Spleen (tissue), 11 donors: ENCODE results near the gene TMEM30B. TPM values are rescaled to one million over a fixed set of nuclear protein-coding genes. Genes with fewer than 3 reads are reported as not detected.
A peak's percentile ranks its signal among the peaks of the same experiment; 100 is the strongest.

Source experiments
- DNase-seq: peaks from one replicate; pipeline ENCODE4 v3.0.0-alpha.2; 2020
- H3K27ac ChIP-seq, 8 donors: fragments of 200-600 bp; sonication (generic) in 7 of 8; 1 replicate in 4 of 8; 2 replicates in 4 of 8; pipeline versions ENCODE4 v1.5.0 to v1.8.0; 2016 to 2021; ENCODE audit warnings: inconsistent platforms in 4 of 8, mild to moderate bottlenecking in 4 of 8, moderate library complexity in 1 of 8
- H3K27me3 ChIP-seq, 7 donors: fragments of 200-600 bp; sonication (generic) in 6 of 7; replicated peaks in 1 of 7; 1 replicate in 4 of 7; 2 replicates in 3 of 7; pipeline versions ENCODE4 v1.5.0 to v1.8.0; 2016 to 2021; ENCODE audit warnings: inconsistent platforms in 3 of 7, mild to moderate bottlenecking in 1 of 7
- H3K36me3 ChIP-seq, 6 donors: fragments of 200-600 bp; sonication (generic) in 5 of 6; 1 replicate in 4 of 6; 2 replicates in 2 of 6; pipeline versions ENCODE4 v1.5.0 to v1.8.0; 2016 to 2021; ENCODE audit warnings: inconsistent platforms in 2 of 6
- H3K4me1 ChIP-seq, 6 donors: fragments of 200-600 bp; sonication (generic) in 5 of 6; 1 replicate in 3 of 6; 2 replicates in 3 of 6; pipeline versions ENCODE4 v1.5.0 to v1.8.0; 2016 to 2021; ENCODE audit warnings: inconsistent platforms in 3 of 6
- H3K4me3 ChIP-seq, 8 donors: fragments of 200-600 bp; sonication (generic) in 7 of 8; 1 replicate in 4 of 8; 2 replicates in 4 of 8; pipeline versions ENCODE4 v1.5.0 to v1.8.0; 2016 to 2021; ENCODE audit warnings: inconsistent platforms in 4 of 8, mild to moderate bottlenecking in 4 of 8, moderate library complexity in 2 of 8
- H3K9me3 ChIP-seq, 8 donors: fragments of 200-600 bp; sonication (generic) in 7 of 8; 1 replicate in 4 of 8; 2 replicates in 4 of 8; pipeline versions ENCODE4 v1.5.0 to v1.8.0; 2016 to 2021; ENCODE audit warnings: inconsistent platforms in 4 of 8
- CTCF ChIP-seq, 11 experiments: fragments of 200-600 bp in 7 of 11; fragments of 450-650 bp in 4 of 11; sonication (generic) in 4 of 11; IDR thresholded peaks in 8 of 11; conservative IDR thresholded peaks in 3 of 11; 1 replicate in 7 of 11; 2 replicates in 4 of 11; pipeline versions ENCODE4 v1.4.0 to v1.8.0; 2016 to 2021; ENCODE audit warnings: antibody characterized with exemption in 11 of 11, inconsistent platforms in 4 of 11, mild to moderate bottlenecking in 1 of 11
- POLR2A ChIP-seq, 3 donors: fragments of 450-650 bp; IDR thresholded peaks; one replicate each; pipeline ENCODE4 v1.5.1; 2017; ENCODE audit warnings: antibody characterized with exemption in 3 of 3, mild to moderate bottlenecking in 1 of 3
- POLR2AphosphoS5 ChIP-seq, 3 donors: sonication (generic); formaldehyde crosslinking; IDR thresholded peaks; one replicate each; pipeline ENCODE4 v1.5.1; 2017; ENCODE audit warnings: antibody characterized with exemption in 3 of 3
- WGBS, 5 donors: extraction: QIAGEN DNeasy Blood & Tissue Kit in 3 of 5; methylation state at CpG; one replicate each; pipeline versions ENCODE4 v1.1.5 to v1.1.7; 2013 to 2018; 5-methylcytosine and 5-hydroxymethylcytosine counted together
- intact Hi-C: fragments of 100-400 bp; cut with DNase I; formaldehyde crosslinking; loops from one replicate; pipeline ENCODE4 v1.15.0; 2023; ENCODE audit warnings: low total_unique reads
- polyA plus RNA-seq, 3 donors: library from polyadenylated mRNA; stranded (reverse); fragments of 200-250 nt; gene quantifications; one replicate each; pipeline ENCODE4 v1.2.1, GENCODE V29; 2013
- total RNA-seq, 7 donors: library from RNA; depleted of rRNA in 3 of 7; stranded (reverse); fragments of >200 nt in 3 of 7; fragmentation: NEBNext Ultra II Directional in 4 of 7; extraction: Animal tissue kit (Norgen Biotek cat#: 25700) in 4 of 7; gene quantifications; one replicate each; pipeline versions ENCODE4 v1.1.0 to v1.2.1, GENCODE V29; 2016 to 2021
- donor health status: healthy with polysubstance abuse.
- donor health status: DM: no; HTN: no; CAD: no; lungs with moderate emphysema.
- donor health status: DM: no; HTN: no; CAD: no.
- donor health status: Bipolar disorder and iron deficiency.
- donor health status: healthy.
- donor health status: DM: no; HTN: no; CAD: no.
- donor health status: DM: yes; HTN: yes; CAD: no.

TMEM30B gene
- total and polyA plus RNA-seq, 10 donors: 0.17 to 1.0 (median 0.59) TPM

DNA sequence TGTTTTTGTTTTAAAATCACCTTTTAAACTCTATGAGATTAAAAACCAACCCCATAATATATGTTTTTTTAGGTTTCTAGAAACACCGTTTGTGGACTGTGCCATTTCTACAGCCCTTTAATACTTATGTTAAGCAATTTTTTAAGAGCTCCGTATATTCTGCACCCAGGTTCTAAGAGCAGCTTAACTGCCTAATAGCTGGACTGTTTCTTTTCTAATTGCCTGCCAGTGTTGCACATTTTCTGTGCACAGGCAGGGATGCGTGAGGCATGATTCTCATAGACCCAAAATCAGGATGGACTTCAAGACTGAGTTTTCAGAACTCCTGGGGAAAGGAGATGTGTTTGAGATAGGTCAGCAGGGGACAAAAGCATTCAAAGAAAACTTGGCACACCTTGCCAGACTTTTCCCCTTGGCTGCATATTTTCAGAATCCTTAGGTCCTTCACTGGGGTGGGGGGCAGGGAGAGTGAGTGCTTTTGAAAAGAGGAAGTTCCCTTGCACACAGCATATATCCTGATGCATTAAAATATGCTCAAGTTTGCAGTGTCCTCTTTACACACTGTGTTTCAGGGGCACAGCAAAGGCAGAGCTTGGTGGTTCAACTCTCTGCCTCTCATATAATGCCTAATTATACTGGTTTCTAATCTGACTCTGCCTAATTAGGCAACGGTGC is 27.9 kb downstream of the TMEM30B start:
- no peaks in the 10 kb centered on the region for H3K27me3 ChIP-seq
- H3K36me3 ChIP-seq: no peaks in the 10 kb centered on the region
- TF ChIP-seq POLR2A (IDR thresholded peaks at IDR 0.05): no peak
- peak in 1 of 11 experiments; percentile 31 for TF ChIP-seq CTCF (IDR thresholded peaks at IDR 0.05 in 8 of 11, conservative IDR thresholded peaks at IDR 0.05 in 3 of 11)
- intact Hi-C loops: loop anchor here (5.0 to 10.0 kb wide), 3 partner anchors 228 to 898 kb away; no protein-coding TSS in a partner anchor
- no peak overlapping the region for H3K27ac ChIP-seq
- DNase-seq: no peak
- no peaks in the 10 kb centered on the region for H3K9me3 ChIP-seq
- peaks cover 0 to 14% (median 8%) of the 10 kb centered on the region in 6 donors for H3K4me1 ChIP-seq
- no peak overlapping the region for H3K4me3 ChIP-seq
- 44 to 55% (median 47%) methylated on average over 4 of the region's 4 CpGs for WGBS, 5 donors

DNA sequence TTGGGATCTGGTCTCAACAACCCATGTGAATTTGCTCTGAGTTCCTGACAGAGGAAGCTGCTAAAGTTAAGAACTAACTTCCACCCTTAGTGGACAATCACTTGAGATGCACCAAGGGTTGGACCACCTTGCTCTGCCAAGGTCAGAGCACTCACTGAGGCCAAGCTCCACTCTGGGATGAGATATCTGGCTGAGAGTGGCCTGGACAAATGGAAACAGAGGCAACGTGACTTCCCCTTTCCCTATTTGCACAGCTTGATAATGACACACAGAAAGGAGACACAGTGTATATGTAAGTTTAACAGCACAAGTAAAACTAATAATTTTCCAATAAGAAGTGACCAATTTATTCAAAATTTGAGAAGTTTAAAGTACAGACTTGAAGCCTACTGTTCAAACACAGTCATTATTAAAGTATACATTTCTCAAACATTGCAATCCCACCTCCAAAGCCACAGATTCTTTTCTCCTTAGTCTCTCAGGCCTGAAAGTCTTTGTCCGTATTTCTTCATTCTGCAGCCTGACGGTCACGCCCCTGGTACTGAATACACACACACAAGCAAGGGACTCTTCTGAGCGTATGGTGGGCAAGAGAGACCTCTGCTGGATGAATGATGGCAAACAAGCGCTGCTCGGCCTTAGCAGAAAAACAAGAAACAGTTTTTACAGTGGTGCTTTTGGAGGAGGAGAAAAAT is 28.6 kb downstream of the TMEM30B start:
- no peak for DNase-seq
- Histone ChIP-seq H3K4me1 (peaks cover 0 to 14% (median 8%) of the 10 kb centered on the region in 6 donors), H3K27ac (no peak overlapping the region), H3K4me3 (no peak overlapping the region), H3K27me3 (no peaks in the 10 kb centered on the region), H3K36me3 (no peaks in the 10 kb centered on the region), H3K9me3 (no peaks in the 10 kb centered on the region)
- TF ChIP-seq CTCF (IDR thresholded peaks at IDR 0.05 in 8 of 11, conservative IDR thresholded peaks at IDR 0.05 in 3 of 11): peak in 10 of 11 experiments; percentile 57 to 86 (median 76)
- TF ChIP-seq POLR2A (IDR thresholded peaks at IDR 0.05): no peak
- intact Hi-C loops: loop anchor here (5.0 to 10.0 kb wide), 3 partner anchors 228 to 898 kb away; no protein-coding TSS in a partner anchor
- WGBS, 5 donors: 8 to 17% (median 11%) methylated on average over 7 of the region's 7 CpGs

- 85 to 91% (median 90%) methylated on average over 9 of the region's 9 CpGs for WGBS, 5 donors
- Histone ChIP-seq H3K9me3 (no peaks in the 10 kb centered on the region), H3K36me3 (no peaks in the 10 kb centered on the region), H3K27me3 (no peaks in the 10 kb centered on the region), H3K4me3 (no peak overlapping the region), H3K27ac (no peak overlapping the region), H3K4me1 (peaks cover 0 to 14% (median 6%) of the 10 kb centered on the region in 6 donors)
- TF ChIP-seq POLR2AphosphoS5 (IDR thresholded peaks at IDR 0.05): no peak
- TF ChIP-seq POLR2A (IDR thresholded peaks at IDR 0.05): no peak
- TF ChIP-seq CTCF (IDR thresholded peaks at IDR 0.05 in 8 of 11, conservative IDR thresholded peaks at IDR 0.05 in 3 of 11): no peak
- no peak for DNase-seq
- intact Hi-C loops: loop anchor here (5.0 to 10.0 kb wide), 3 partner anchors 225 to 895 kb away; no protein-coding TSS in a partner anchor
Measured at GRCh38 chr14:61250063-61250462, 31.1 kb downstream of the TMEM30B start.

DNA sequence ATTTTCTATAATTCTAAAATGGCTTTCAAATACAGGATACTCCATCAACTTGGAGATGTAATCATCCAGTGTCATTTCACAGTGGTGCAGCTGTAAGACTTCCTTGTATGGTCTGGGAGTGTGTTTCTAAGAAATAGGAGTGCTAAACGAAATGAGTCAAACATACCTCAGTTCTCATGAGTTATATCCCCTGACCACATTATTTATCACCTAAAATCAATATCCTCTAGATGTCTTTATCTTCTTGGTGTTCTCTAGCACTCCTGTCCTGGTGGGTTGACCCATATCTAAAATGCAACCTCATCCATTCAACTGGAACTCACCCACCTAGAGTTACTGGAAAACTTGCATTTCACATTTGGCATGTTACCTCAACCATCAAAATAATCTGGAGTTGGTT is 33.2 kb downstream of the TMEM30B start:
- 33 to 46% (median 42%) methylated on average over 1 of the region's 1 CpG for WGBS, 5 donors
- no peaks in the 10 kb centered on the region for H3K36me3 ChIP-seq
- H3K4me3 ChIP-seq: no peak overlapping the region
- no peak for DNase-seq
- peaks cover 0 to 8% (median 0%) of the 10 kb centered on the region in 7 donors for H3K27me3 ChIP-seq
- H3K9me3 ChIP-seq: no peaks in the 10 kb centered on the region
- H3K27ac ChIP-seq: no peak overlapping the region
- peaks cover 0 to 6% (median 4%) of the 10 kb centered on the region in 6 donors for H3K4me1 ChIP-seq
- TF ChIP-seq POLR2AphosphoS5 (IDR thresholded peaks at IDR 0.05): no peak
- no peak for TF ChIP-seq POLR2A (IDR thresholded peaks at IDR 0.05)
- TF ChIP-seq CTCF (IDR thresholded peaks at IDR 0.05 in 8 of 11, conservative IDR thresholded peaks at IDR 0.05 in 3 of 11): no peak
- intact Hi-C loops: no loop called here
